SU-DHL-6 (cell line): ENCODE results near the gene LDLRAD3.
"Not testable (repeated sequence)": the region's sequence is repeated elsewhere in the genome, so short reads cannot be mapped to it uniquely, and the experiment has no call there.

Experiments used
- H2AFZ ChIP-seq: fragments of 200-600 bp; sonication (generic); 2 replicates; pipeline ENCODE4 v1.6.1; 2014; ENCODE audit warnings: low read depth, mild to moderate bottlenecking, moderate library complexity, mixed read lengths, antibody characterized with exemption, low read length; ENCODE audit not compliant: severe bottlenecking
- H3F3A ChIP-seq: fragments of 200-600 bp; shearing (Covaris generic); 2 replicates; pipeline ENCODE4 v1.6.0; 2016; ENCODE audit warnings: antibody characterized with exemption, mild to moderate bottlenecking; ENCODE audit not compliant: insufficient read depth
- H3K27ac ChIP-seq: fragments of 200-600 bp; sonication (generic); 2 replicates; pipeline ENCODE4 v1.5.1; 2016; ENCODE audit warnings: low read depth, mild to moderate bottlenecking, low read length, moderate library complexity, mixed read lengths
- H3K27me3 ChIP-seq: fragments of 200-600 bp; sonication (generic), shearing (Covaris generic); 2 replicates; pipeline ENCODE4 v1.6.0; 2014; ENCODE audit warnings: mild to moderate bottlenecking, low read length
- H3K36me3 ChIP-seq: fragments of 200-600 bp; sonication (generic); 2 replicates; pipeline ENCODE4 v1.6.1; 2014; ENCODE audit warnings: mild to moderate bottlenecking, low read length, mixed read lengths
- H3K4me2 ChIP-seq: fragments of 300-600, 200-600 bp; shearing (Covaris generic), sonication (generic); 2 replicates; pipeline ENCODE4 v1.6.0; 2014; ENCODE audit warnings: low read length, low read depth, mild to moderate bottlenecking; ENCODE audit not compliant: poor library complexity, severe bottlenecking
- H3K4me3 ChIP-seq: fragments of 200-600 bp; sonication (generic); 2 replicates; pipeline ENCODE4 v1.5.1; 2014; ENCODE audit warnings: antibody characterized with exemption, low read length, mild to moderate bottlenecking, mixed read lengths; ENCODE audit not compliant: insufficient read depth, poor library complexity, severe bottlenecking
- H3K79me2 ChIP-seq: fragments of 200-600 bp; sonication (generic); 2 replicates; pipeline ENCODE4 v1.6.1; 2014; ENCODE audit warnings: mild to moderate bottlenecking, low read length, moderate library complexity; ENCODE audit not compliant: insufficient read depth
- H3K9ac ChIP-seq: fragments of 200-600 bp; sonication (generic); 2 replicates; pipeline ENCODE4 v1.7.0; 2014; ENCODE audit warnings: mild to moderate bottlenecking, low read length
- H3K9me2 ChIP-seq: fragments of 200-600 bp; sonication (generic); replicated peaks from 2 replicates; pipeline ENCODE4 v1.6.1; 2014; ENCODE audit warnings: low read length; ENCODE audit not compliant: insufficient read depth
- H3K9me3 ChIP-seq: fragments of 200-600 bp; sonication (generic); 2 replicates; pipeline ENCODE4 v1.6.1; 2014; ENCODE audit warnings: low read length, mixed read lengths; ENCODE audit not compliant: insufficient read depth
- H4K20me1 ChIP-seq: fragments of 200-600 bp; sonication (generic); 2 replicates; pipeline ENCODE4 v1.6.1; 2014; ENCODE audit warnings: low read depth, mild to moderate bottlenecking, antibody characterized with exemption, low read length, moderate library complexity, mixed read lengths
- CTCF ChIP-seq: fragments of 200-600 bp; sonication (generic); IDR thresholded peaks from one replicate; pipeline ENCODE4 v1.5.1; 2017; ENCODE audit warnings: antibody characterized with exemption, mild to moderate bottlenecking, low read length, moderate library complexity; ENCODE audit not compliant: insufficient read depth, poor library complexity, severe bottlenecking
- EZH2phosphoT487 ChIP-seq: fragments of 200-600 bp; sonication (generic), shearing (Covaris generic); conservative IDR thresholded peaks from 2 replicates; pipeline ENCODE4 v1.6.1; 2018; ENCODE audit warnings: mild to moderate bottlenecking, antibody characterized with exemption, low read length, moderate library complexity, mixed read lengths

LDLRAD3 gene

GRCh38 chr11:36187622-36188021, 243.8 kb downstream of the LDLRAD3 start:
- Histone ChIP-seq H2AFZ (no peak overlapping the region), H3K27ac (no peak overlapping the region), H3K9me3 (no peaks in the 10 kb centered on the region), H3K9ac (no peak overlapping the region), H3K4me2 (no peak overlapping the region), H3K4me3 (no peak overlapping the region), H3F3A (no peaks in the 10 kb centered on the region), H3K79me2 (no peaks in the 10 kb centered on the region), H3K36me3 (no peaks in the 10 kb centered on the region), H4K20me1 (no peaks in the 10 kb centered on the region), H3K27me3 (no peaks in the 10 kb centered on the region), H3K9me2 (no peaks in the 10 kb centered on the region)
- TF ChIP-seq CTCF (no peak), EZH2phosphoT487 (no peak)

GRCh38 chr11:36189735-36190134, 245.9 kb downstream of the LDLRAD3 start:
- H3K9me3 ChIP-seq, H3K27me3 ChIP-seq, H3K4me2 ChIP-seq: not testable (repeated sequence)

GRCh38 chr11:36191941-36192340, 248.1 kb downstream of the LDLRAD3 start:
- Histone ChIP-seq H3K9me2 (no peaks in the 10 kb centered on the region), H4K20me1 (no peaks in the 10 kb centered on the region), H3K27ac (no peak overlapping the region), H3F3A (no peaks in the 10 kb centered on the region), H3K36me3 (no peaks in the 10 kb centered on the region), H3K4me2 (no peak overlapping the region), H3K9me3 (no peaks in the 10 kb centered on the region), H3K9ac (no peak overlapping the region), H3K4me3 (no peak overlapping the region), H3K79me2 (no peaks in the 10 kb centered on the region), H3K27me3 (no peaks in the 10 kb centered on the region), H2AFZ (no peak overlapping the region)
- TF ChIP-seq EZH2phosphoT487, result no peak
- TF ChIP-seq CTCF, result no peak

More at GRCh38 chr11:36189735-36190134, 245.9 kb downstream of the LDLRAD3 start:
- not testable (repeated sequence) for H3F3A ChIP-seq, H3K9me2 ChIP-seq, H3K4me3 ChIP-seq, H3K36me3 ChIP-seq, H2AFZ ChIP-seq, H3K27ac ChIP-seq, H4K20me1 ChIP-seq, H3K79me2 ChIP-seq, H3K9ac ChIP-seq

- no peak overlapping the region for H3K4me3 ChIP-seq
- H3K9me3 ChIP-seq, result no peaks in the 10 kb centered on the region
- no peaks in the 10 kb centered on the region for H3K27me3 ChIP-seq
- H3K9me2 ChIP-seq, result no peaks in the 10 kb centered on the region
- H3K36me3 ChIP-seq, result no peaks in the 10 kb centered on the region
- no peak overlapping the region for H3K4me2 ChIP-seq
- no peak overlapping the region for H3K9ac ChIP-seq
- no peaks in the 10 kb centered on the region for H4K20me1 ChIP-seq
- TF ChIP-seq EZH2phosphoT487, result no peak
- no peak for TF ChIP-seq CTCF
- no peak overlapping the region for H2AFZ ChIP-seq
- no peaks in the 10 kb centered on the region for H3F3A ChIP-seq
- H3K27ac ChIP-seq, result no peak overlapping the region
- H3K79me2 ChIP-seq, result no peaks in the 10 kb centered on the region
These were observed 248.8 kb downstream of the LDLRAD3 start for GRCh38 chr11:36192425-36193289.
